MCF 10A (cell line): ENCODE measurements around the gene SPATA13. TPM values are rescaled to one million over a fixed set of nuclear protein-coding genes. Genes with fewer than 3 reads are reported as not detected.

Experiments used
- BruUV-seq: library from RNA; stranded (reverse); fragments of 400-500 nt; replicated peaks from 2 replicates; lab custom pipeline; 2021; lab: Mats Ljungman, UMichigan
- CTCF ChIA-PET: fragments of 300-600 bp; sonication (Branson Sonifier 250); formaldehyde crosslinking; extraction: SDS; loops from one replicate; lab custom pipeline; 2021; ENCODE audit warnings: antibody characterized with exemption, inconsistent platforms; lab: Yijun Ruan, JAX
- POLR2A ChIA-PET: fragments of 300-600, 350-650 bp; sonication (Branson Sonifier 250); formaldehyde crosslinking; extraction: SDS; loops from one replicate; lab custom pipeline; 2020; ENCODE audit warnings: antibody characterized with exemption, inconsistent platforms; lab: Yijun Ruan, JAX
- DNase-seq: peaks from one replicate; pipeline ENCODE4 v3.0.0-alpha.2; 2018; ENCODE audit not compliant: unreplicated experiment
- H3K27ac Mint-ChIP-seq: one replicate; pipeline ENCODE4 v1.8.0; 2022; ENCODE audit warnings: mild to moderate bottlenecking, low read depth, mixed read lengths; ENCODE audit not compliant: unreplicated experiment
- H3K27me3 Mint-ChIP-seq: one replicate; pipeline ENCODE4 v1.8.0; 2022; ENCODE audit warnings: mixed read lengths; ENCODE audit not compliant: insufficient read depth, unreplicated experiment
- H3K36me3 Mint-ChIP-seq: one replicate; pipeline ENCODE4 v1.8.0; 2022; ENCODE audit warnings: mild to moderate bottlenecking, moderate library complexity, mixed read lengths; ENCODE audit not compliant: insufficient read depth, unreplicated experiment
- H3K4me1 Mint-ChIP-seq: one replicate; pipeline ENCODE4 v1.8.0; 2022; ENCODE audit warnings: mixed read lengths; ENCODE audit not compliant: insufficient read depth, unreplicated experiment
- H3K4me3 Mint-ChIP-seq: one replicate; pipeline ENCODE4 v1.8.0; 2022; ENCODE audit warnings: mild to moderate bottlenecking, moderate library complexity, mixed read lengths; ENCODE audit not compliant: unreplicated experiment
- H3K9me3 Mint-ChIP-seq: one replicate; pipeline ENCODE4 v1.8.0; 2022; ENCODE audit warnings: mixed read lengths; ENCODE audit not compliant: unreplicated experiment
- CTCF ChIP-seq: fragments of 200-600 bp; IDR thresholded peaks from one replicate; pipeline ENCODE4 v1.8.0; 2022; ENCODE audit warnings: antibody characterized with exemption, mild to moderate bottlenecking; ENCODE audit not compliant: unreplicated experiment
- intact Hi-C: fragments of 100-400 bp; cut with micrococcal nuclease; formaldehyde crosslinking; loops from 2 replicates; pipeline ENCODE4 v1.14.1; 2022
- total RNA-seq: library from RNA; stranded (reverse); gene quantifications from 2 replicates; pipeline ENCODE4 v1.2.3, GENCODE V29; 2022

The SPATA13 gene
- total RNA-seq, 1 experiment from 2014 or later: 2.2 TPM

GRCh38 chr13:24243302-24243701 lies 82.8 kb downstream of the SPATA13 start:
- Mint-ChIP-seq H3K36me3 (no peaks in the 10 kb centered on the region), H3K9me3 (no peaks in the 10 kb centered on the region), H3K4me3 (no peak overlapping the region), H3K27ac (no peak overlapping the region), H3K4me1 (no peaks in the 10 kb centered on the region), H3K27me3 (no peaks in the 10 kb centered on the region)
- ChIA-PET POLR2A (no interaction called here), CTCF (interaction anchor here (1.9 kb wide), 1 partner anchor 15 kb away, joined by 8 read pairs; no protein-coding TSS in a partner anchor)
- DNase-seq: no peak
- TF ChIP-seq CTCF: no peak
- BruUV-seq: no TSS peak
- intact Hi-C loops: no loop called here

GRCh38 chr13:24244802-24245201 lies 84.3 kb downstream of the SPATA13 start:
- no peak for TF ChIP-seq CTCF
- Mint-ChIP-seq H3K4me3 (no peak overlapping the region), H3K27me3 (no peaks in the 10 kb centered on the region), H3K9me3 (no peaks in the 10 kb centered on the region), H3K4me1 (no peaks in the 10 kb centered on the region), H3K27ac (no peak overlapping the region), H3K36me3 (no peaks in the 10 kb centered on the region)
- ChIA-PET POLR2A (no interaction called here), CTCF (interaction anchor here (1.9 kb wide), 1 partner anchor 16 kb away, joined by 8 read pairs; no protein-coding TSS in a partner anchor)
- BruUV-seq: no TSS peak
- intact Hi-C loops: no loop called here
- DNase-seq: no peak

- no peak for TF ChIP-seq CTCF
- BruUV-seq: no TSS peak
- no peak for DNase-seq
- no peak overlapping the region for H3K4me3 Mint-ChIP-seq
- H3K27ac Mint-ChIP-seq: no peak overlapping the region
- H3K4me1 Mint-ChIP-seq: no peaks in the 10 kb centered on the region
- H3K36me3 Mint-ChIP-seq: no peaks in the 10 kb centered on the region
- H3K9me3 Mint-ChIP-seq: no peaks in the 10 kb centered on the region
- ChIA-PET POLR2A (no interaction called here), CTCF (interaction anchor here (0.8 to 1.5 kb wide), 2 partner anchors 17 to 18 kb away, joined by 3 to 6 read pairs; no protein-coding TSS in a partner anchor)
- intact Hi-C loops: no loop called here
- no peaks in the 10 kb centered on the region for H3K27me3 Mint-ChIP-seq
These were observed 86.5 kb downstream of the SPATA13 start for GRCh38 chr13:24247016-24247415.

- Mint-ChIP-seq H3K4me1 (no peaks in the 10 kb centered on the region), H3K27ac (no peak overlapping the region), H3K36me3 (no peaks in the 10 kb centered on the region), H3K27me3 (no peaks in the 10 kb centered on the region), H3K9me3 (no peaks in the 10 kb centered on the region), H3K4me3 (no peak overlapping the region)
- intact Hi-C loops: no loop called here
- ChIA-PET POLR2A (no interaction called here), CTCF (interaction anchor here (2.7 kb wide), 1 partner anchor 21 kb away, joined by 9 read pairs; no protein-coding TSS in a partner anchor)
- BruUV-seq: no TSS peak
- no peak for TF ChIP-seq CTCF
- DNase-seq: no peak
These were observed 89.1 kb downstream of the SPATA13 start for GRCh38 chr13:24249624-24250023.
